T-helper 2 cell treated with Interferon-gamma antibody and Interleukin-4, amounts not matched to agents 5 μg/mL and 100 μg/mL, for 36 hours (primary cell): Measurements from ENCODE around the gene SH3PXD2B.

ENCODE experiments used
- DNase-seq: peaks from one replicate; pipeline ENCODE4 v3.0.0; 2021; ENCODE audit warnings: low spot score
- H3K27ac Mint-ChIP-seq: one replicate; pipeline ENCODE4 v1.8.0; 2021; ENCODE audit warnings: mild to moderate bottlenecking, mixed read lengths
- H3K27me3 Mint-ChIP-seq: one replicate; pipeline ENCODE4 v1.8.0; 2021; ENCODE audit warnings: low read depth, mixed read lengths
- H3K36me3 Mint-ChIP-seq: one replicate; pipeline ENCODE4 v1.8.0; 2021; ENCODE audit warnings: low read depth, mixed read lengths
- H3K4me1 Mint-ChIP-seq: one replicate; pipeline ENCODE4 v1.8.0; 2021; ENCODE audit warnings: low read depth, mixed read lengths
- H3K4me3 Mint-ChIP-seq: one replicate; pipeline ENCODE4 v1.8.0; 2022; ENCODE audit warnings: mild to moderate bottlenecking, moderate library complexity, mixed read lengths
- H3K9me3 Mint-ChIP-seq: one replicate; pipeline ENCODE4 v1.8.0; 2021; ENCODE audit warnings: mixed read lengths

Gene SH3PXD2B

DNA sequence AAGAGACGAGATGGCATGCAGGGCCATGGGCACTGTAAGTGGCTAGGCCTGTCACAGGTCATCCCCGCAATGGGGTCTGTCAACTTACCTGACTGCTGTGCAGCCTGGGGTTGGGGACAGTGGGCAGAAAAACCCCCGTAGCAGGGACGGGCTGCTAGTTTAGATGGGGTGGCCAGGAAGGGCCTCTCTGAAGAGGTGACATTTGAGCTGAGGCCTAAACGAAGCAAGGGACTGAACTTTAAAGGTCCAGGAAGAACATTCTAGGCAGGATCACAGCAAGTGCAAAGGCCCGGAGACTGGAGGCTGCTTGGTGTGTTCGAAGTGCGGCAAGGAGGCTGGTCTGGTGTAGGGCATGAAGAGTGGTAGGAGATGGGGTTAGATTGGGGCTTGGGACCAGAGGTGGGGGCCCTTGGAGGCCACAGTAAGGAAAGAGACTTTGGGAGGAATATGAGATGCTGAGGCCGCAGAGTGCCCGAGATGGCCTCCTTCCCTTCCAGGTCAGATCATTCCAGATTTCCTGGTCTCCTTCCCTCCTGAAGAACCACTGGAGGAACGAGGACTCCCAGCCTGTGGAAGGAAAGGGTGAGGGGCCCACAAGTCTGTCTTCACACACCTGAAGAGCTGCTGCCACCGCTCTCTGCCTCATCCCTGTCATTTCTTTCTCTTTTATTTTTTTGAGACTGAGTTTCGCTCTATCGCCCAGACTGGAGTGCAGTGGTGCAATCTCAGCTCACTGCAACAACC, 37.9 kb upstream of the SH3PXD2B start:
- Mint-ChIP-seq H3K27ac (no peak overlapping the region), H3K36me3 (no peaks in the 10 kb centered on the region), H3K9me3 (no peaks in the 10 kb centered on the region), H3K4me3 (no peak overlapping the region), H3K27me3 (peaks cover 1% of the 10 kb centered on the region), H3K4me1 (no peaks in the 10 kb centered on the region)
- DNase-seq = no peak

DNA sequence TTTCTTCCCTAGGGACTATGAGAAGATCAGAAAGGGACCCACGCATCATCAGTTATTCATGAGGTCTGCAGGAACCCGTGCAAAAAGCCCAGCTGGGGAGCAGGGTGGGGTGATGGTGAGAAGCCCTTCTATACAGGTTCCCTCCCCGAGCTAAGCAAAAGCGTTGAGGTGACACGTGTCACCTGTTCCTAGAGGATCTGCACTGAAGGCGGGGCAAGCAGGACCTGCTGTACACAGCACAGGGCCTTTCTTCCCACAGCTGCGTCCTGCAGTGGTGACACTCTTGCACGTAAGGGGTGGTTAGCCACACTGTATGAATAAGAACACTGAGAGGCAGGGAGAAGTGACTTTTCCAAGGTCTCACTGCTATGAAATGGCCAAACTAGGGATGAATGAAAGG, 37.2 kb upstream of the SH3PXD2B start:
- Mint-ChIP-seq H3K4me1 (no peaks in the 10 kb centered on the region), H3K9me3 (no peaks in the 10 kb centered on the region), H3K27ac (no peak overlapping the region), H3K36me3 (no peaks in the 10 kb centered on the region), H3K4me3 (no peak overlapping the region), H3K27me3 (peaks cover 1% of the 10 kb centered on the region)
- DNase-seq = no peak

DNA sequence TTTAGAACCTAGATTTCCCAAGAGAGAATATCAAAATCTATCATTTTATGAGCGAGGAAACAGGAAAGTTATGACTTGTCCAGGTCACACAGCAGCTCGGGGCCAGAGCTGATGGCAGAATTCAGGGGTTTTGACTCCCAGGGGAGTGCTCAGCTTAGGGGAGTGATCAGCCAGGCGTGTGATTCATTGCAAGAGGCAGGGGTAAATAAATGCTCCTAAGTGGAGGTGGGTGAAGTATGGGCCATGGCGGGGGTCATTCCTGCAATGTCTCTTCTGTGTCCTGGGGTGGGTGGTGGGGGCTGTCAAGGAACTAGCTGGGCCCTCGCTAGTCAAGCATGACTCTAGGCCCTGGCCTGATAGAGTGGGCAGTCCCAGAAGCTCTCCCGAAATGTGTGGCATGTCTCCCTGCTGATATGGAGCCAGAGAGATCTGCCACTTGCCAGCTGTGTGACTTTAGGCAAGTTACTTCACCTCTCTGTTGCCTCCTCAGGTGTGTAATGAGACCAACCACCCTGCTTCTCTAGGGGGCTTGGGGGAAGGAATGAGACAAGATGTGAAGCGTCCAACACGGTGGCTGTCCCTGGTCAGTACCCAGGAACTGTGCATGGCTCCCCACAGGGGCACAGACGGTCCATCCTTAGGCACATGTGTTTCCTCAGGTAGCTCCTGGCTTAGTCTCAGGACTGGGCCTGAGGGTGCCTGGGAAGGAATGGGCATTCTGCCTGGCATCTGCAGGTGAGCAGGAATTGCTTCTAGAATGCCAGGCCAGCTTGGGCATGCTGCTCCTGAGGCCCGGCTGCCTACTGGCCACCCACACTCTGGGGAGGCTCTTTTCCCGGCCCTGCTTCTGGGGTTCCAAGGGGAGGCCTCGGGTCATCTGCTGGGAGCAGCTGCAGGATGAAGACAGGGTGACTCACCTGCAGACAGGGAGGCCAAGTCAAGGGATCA, 36.5 kb upstream of the SH3PXD2B start:
- Mint-ChIP-seq H3K4me3 (no peak overlapping the region), H3K27me3 (no peaks in the 10 kb centered on the region)

DNA sequence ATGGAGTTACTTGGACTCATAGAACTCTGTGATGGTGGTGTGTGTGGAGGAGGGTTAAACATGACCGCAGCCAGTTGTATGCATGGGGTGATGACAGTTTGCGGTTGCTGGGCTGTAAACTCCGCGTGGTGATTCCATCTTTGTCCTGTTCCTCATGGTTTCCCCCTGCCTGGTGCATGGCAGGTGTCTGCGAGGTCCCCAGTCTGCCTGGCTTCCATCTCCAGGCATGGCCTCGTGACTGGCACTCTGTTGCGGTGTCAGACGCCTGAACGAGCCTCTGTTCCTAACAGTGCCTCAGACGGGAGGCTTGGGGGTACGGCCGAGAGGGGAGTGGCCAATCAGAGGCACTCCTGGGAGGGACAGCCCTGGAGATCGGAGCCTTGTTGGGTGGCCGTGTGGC, 33.9 kb upstream of the SH3PXD2B start:
- Mint-ChIP-seq H3K27ac (no peak overlapping the region), H3K4me3 (no peak overlapping the region), H3K4me1 (no peaks in the 10 kb centered on the region), H3K36me3 (no peaks in the 10 kb centered on the region), H3K27me3 (no peaks in the 10 kb centered on the region), H3K9me3 (peaks cover 14% of the 10 kb centered on the region)
- DNase-seq = no peak

More for the DNA sequence above, 36.5 kb upstream of the SH3PXD2B start:
- H3K4me1 Mint-ChIP-seq = no peaks in the 10 kb centered on the region
- H3K27ac Mint-ChIP-seq = no peak overlapping the region
- no peaks in the 10 kb centered on the region for H3K36me3 Mint-ChIP-seq
- no peak for DNase-seq
- no peaks in the 10 kb centered on the region for H3K9me3 Mint-ChIP-seq

DNA sequence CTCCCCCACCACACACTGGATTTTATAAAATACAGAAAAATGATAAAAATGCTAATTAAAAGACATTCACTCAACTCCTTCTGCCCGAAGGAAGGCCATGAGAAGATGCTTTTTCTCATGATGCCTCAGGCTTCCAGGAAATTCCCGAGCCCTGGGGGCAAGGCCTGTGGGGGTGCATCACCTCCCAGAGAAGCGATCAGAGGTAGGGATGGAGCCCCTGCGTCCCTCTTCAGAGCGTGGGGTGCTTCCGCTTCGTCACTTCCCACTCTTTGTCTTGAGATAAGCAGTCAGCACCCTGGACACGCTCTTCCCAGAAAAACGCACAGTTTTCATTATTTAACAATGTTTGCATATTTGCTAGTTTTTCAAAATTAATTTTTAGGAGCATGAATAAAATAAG, 33.3 kb upstream of the SH3PXD2B start:
- H3K27ac Mint-ChIP-seq = no peak overlapping the region
- H3K36me3 Mint-ChIP-seq = no peaks in the 10 kb centered on the region
- no peak overlapping the region for H3K4me3 Mint-ChIP-seq
- DNase-seq = no peak
- peaks cover 14% of the 10 kb centered on the region for H3K9me3 Mint-ChIP-seq
- no peaks in the 10 kb centered on the region for H3K4me1 Mint-ChIP-seq
- H3K27me3 Mint-ChIP-seq = no peaks in the 10 kb centered on the region

DNA sequence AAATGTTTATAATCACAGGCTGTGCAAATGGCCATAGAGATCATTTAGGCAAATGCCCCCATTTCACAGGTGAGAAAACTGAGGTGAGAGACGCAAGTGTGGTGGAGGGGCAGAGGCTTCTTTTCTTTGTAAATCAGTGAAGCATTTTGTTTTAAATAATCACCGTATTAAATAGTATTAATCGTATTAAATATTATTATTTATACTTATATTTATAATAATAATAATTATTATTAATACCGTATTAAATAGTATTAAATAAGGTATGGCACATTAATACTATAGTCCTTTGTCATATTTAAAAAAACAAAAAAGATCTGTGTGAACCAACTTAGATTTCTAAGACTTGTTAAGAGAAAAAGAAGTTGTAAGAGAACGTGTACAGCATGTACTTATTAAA, 32.6 kb upstream of the SH3PXD2B start:
- Mint-ChIP-seq H3K4me1 (no peaks in the 10 kb centered on the region), H3K36me3 (no peaks in the 10 kb centered on the region), H3K4me3 (no peak overlapping the region), H3K27me3 (no peaks in the 10 kb centered on the region), H3K27ac (no peak overlapping the region), H3K9me3 (peaks cover 14% of the 10 kb centered on the region)
- no peak for DNase-seq

DNA sequence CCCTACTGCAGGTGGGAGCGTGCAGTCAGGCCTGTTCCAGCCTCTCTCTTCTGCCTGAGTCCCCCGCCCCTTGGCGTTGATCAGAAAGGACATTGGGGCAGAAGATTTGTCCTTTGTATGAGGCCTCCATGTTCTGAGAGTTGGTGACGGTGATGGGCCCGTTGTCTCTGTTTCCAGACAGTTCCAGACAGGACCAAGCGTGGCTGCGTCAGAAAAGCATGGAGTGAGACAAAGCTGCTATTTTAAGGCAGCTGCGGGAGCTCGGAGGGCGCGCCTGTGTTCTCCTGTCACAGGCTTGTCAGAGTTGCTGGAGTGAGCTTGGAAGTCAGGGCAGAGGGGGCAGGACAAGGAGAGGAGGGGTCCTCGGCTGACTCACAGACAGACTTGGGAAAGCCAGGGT, 32.1 kb upstream of the SH3PXD2B start:
- Mint-ChIP-seq H3K4me3 (no peak overlapping the region), H3K4me1 (no peaks in the 10 kb centered on the region)
- no peak for DNase-seq

DNA sequence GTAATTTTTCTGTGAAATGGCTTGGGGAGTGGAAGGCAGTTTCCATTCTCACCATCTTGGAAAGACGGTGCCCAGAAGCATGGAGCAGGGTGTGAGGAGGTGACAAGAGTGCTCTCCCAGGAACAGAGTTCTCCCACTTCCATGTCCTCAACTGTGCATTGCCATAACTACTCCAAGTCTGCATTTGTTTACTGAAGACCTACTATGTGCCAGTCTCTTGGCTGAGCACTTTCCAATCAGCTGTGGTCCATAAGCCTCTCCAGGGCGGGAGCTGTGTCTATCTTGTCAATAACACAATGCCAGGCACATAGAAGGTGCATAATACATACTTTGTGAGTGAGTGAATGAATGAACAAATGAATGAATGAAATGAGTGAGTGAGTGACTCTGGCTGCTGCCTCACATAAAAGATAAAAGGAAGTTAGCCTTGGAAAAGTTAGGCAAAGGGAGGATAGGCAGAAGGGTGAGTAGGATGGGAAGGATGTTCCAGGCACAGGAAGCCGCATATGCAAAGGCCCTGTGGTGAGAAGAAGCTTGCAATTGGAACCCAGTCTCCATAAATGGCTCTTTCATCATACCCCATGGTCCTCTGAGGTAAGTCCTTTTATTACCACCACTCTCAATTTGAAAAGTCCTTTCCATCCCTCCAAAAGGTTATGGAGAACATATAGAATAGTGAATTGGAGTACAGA, 31.3 kb upstream of the SH3PXD2B start:
- H3K9me3 Mint-ChIP-seq = peaks cover 14% of the 10 kb centered on the region
- no peaks in the 10 kb centered on the region for H3K27me3 Mint-ChIP-seq
- H3K4me1 Mint-ChIP-seq = no peaks in the 10 kb centered on the region
- no peaks in the 10 kb centered on the region for H3K36me3 Mint-ChIP-seq
- no peak overlapping the region for H3K27ac Mint-ChIP-seq
- H3K4me3 Mint-ChIP-seq = no peak overlapping the region
- no peak for DNase-seq

More for the DNA sequence above, 32.1 kb upstream of the SH3PXD2B start:
- Mint-ChIP-seq H3K36me3 (no peaks in the 10 kb centered on the region), H3K27me3 (no peaks in the 10 kb centered on the region), H3K9me3 (peaks cover 14% of the 10 kb centered on the region), H3K27ac (no peak overlapping the region)

DNA sequence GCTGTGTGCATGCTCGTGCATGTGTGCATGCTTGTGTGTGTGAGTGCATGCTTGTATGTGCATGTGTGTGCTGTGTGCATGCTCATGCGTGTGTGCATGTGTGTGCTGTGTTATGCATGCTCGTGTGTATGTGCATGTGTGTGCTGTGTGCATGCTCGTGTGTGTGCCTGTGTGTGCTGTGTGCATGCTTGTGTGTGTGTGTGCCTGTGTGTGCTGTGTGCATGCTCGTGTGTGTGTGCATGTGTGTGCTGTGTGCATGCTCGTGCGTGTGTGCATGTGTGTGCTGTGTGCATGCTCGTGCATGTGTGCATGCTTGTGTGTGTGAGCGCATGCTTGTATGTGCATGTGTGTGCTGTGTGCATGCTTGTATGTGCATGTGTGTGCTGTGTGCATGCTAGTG, 30.3 kb upstream of the SH3PXD2B start:
- H3K4me3 Mint-ChIP-seq = no peak overlapping the region
- no peak overlapping the region for H3K27ac Mint-ChIP-seq
- no peaks in the 10 kb centered on the region for H3K4me1 Mint-ChIP-seq
- DNase-seq = no peak
- H3K36me3 Mint-ChIP-seq = no peaks in the 10 kb centered on the region
- H3K9me3 Mint-ChIP-seq = peaks cover 14% of the 10 kb centered on the region
- H3K27me3 Mint-ChIP-seq = no peaks in the 10 kb centered on the region

DNA sequence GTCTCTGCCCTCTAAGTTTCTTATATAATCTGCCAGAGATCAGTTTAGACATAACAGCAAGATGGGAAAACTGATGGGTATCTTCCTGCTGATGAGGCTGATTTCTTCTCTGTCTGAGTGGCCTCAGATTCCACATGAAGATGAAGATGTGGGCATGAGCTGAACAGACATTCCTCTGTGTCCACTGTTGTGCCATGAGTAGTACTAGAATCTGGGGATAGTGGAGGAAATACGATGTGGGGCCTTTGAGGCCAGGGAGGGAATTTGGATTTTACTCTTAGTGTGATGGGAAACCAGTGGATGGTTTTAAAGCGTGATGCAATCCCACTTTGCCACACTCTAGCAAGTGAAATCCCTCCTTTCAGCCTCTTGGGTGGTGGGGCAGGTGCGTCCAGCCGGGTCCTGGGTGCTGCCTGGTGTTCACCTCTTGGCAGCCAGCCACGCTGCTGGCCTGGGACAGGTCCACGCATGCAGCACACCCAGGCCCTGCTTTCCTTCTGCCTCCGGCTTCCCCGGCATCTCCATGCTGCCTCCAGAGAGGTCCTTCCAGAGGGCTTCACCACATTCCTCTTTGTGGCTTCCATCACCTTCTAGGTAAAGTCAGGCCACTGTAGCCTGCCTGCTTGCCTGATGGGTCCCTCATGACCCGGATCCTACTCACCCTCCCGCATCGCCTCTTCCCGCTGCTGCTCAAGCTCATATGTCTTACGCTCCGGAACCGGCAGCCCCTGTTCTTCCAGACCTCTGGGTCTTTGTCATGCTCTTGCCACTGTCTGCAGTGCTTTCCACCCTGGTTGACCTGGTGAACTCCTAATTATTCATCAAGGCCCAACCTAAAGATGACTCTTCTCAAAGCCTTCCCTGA, 28.1 kb upstream of the SH3PXD2B start:
- H3K9me3 Mint-ChIP-seq = peaks cover 14% of the 10 kb centered on the region
- H3K36me3 Mint-ChIP-seq = no peaks in the 10 kb centered on the region
- DNase-seq = no peak
- no peaks in the 10 kb centered on the region for H3K4me1 Mint-ChIP-seq
- no peaks in the 10 kb centered on the region for H3K27me3 Mint-ChIP-seq
- no peak overlapping the region for H3K4me3 Mint-ChIP-seq
- H3K27ac Mint-ChIP-seq = no peak overlapping the region

DNA sequence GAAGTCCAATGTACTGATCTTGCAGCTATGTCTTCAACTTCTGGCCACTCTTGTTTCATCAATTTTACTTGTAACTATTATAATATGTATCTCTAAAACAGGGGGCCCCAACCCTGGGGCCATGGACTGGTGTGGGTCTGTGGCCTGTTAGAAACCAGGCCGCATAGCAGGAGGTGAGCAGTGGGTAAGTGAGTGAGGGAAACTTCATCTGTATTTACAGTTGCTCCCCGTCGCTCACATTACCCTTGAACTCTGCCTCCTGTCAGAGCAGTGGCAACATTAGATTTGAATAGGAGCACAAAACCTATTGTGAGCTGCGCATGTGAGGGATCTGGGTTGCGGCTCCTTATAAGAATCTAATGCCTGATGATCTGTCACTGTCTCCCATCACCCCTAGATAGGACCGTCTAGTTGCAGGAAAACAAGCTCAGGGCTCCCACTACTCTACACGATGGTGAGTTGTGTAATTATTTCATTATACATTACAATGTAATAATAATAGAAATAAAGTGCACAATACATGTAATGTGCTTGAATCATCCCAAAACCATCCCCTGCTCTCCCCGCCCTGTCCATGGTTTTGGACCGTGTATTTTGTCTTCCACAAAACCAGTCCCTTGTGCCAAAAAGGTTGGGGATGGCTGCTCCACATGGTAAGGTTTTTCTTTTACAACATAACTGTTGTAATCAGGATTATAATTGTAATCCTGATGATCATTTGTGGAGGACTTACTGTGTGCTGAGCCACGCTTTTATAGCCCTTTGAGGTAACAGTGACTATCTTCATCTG, 26.9 kb upstream of the SH3PXD2B start:
- DNase-seq = no peak
- no peaks in the 10 kb centered on the region for H3K4me1 Mint-ChIP-seq

DNA sequence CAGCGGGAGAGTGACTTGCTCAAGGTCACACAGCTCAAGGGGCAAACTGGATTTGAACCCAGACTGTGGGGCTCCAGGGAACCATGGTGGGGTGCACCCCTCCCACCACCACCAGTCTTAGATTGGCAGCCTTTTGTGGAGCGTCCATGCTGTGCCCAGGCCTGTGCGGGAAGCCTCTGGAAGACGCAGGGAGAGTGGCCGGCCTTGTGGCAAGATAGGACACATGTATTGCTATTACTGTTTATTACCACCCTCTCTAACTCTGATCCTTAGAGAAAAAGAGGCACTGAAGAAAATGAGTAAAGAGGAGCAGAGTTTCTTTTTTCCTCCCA, 25.4 kb upstream of the SH3PXD2B start:
- Mint-ChIP-seq H3K27me3 (no peaks in the 10 kb centered on the region), H3K9me3 (peaks cover 6% of the 10 kb centered on the region), H3K4me1 (no peaks in the 10 kb centered on the region), H3K4me3 (no peak overlapping the region), H3K27ac (no peak overlapping the region), H3K36me3 (no peaks in the 10 kb centered on the region)
- no peak for DNase-seq

More for the DNA sequence above, 26.9 kb upstream of the SH3PXD2B start:
- no peak overlapping the region for H3K4me3 Mint-ChIP-seq
- peaks cover 14% of the 10 kb centered on the region for H3K9me3 Mint-ChIP-seq
- H3K36me3 Mint-ChIP-seq = no peaks in the 10 kb centered on the region
- no peak overlapping the region for H3K27ac Mint-ChIP-seq
- no peaks in the 10 kb centered on the region for H3K27me3 Mint-ChIP-seq
